Occipital lobe (tissue), 2 donors: ENCODE results near the gene ZNF621. TPM values are rescaled to one million over a fixed set of nuclear protein-coding genes. Genes with fewer than 3 reads are reported as not detected.
A peak's percentile ranks its signal among the peaks of the same experiment; 100 is the strongest.

Source experiments
- small RNA-seq: library from RNA; depleted of rRNA; stranded (forward); fragments of <200 nt; gene quantifications from one replicate; pipeline ENCODE3, GENCODE V24; 2014
- total RNA-seq: library from RNA; depleted of rRNA; stranded (reverse); fragments of >200 nt; gene quantifications from one replicate; pipeline ENCODE4 v1.2.3, GENCODE V29; 2014

The ZNF621 gene
- total RNA-seq, 1 donor from 2014 or later = 10.9 TPM

Small RNA genes lying within 50 kb of the gene (small RNA-seq; reads per million reads assigned to genes)
- 13.1 reads per million, percentile 92 among the genes with 10 or more reads in this experiment for gene RNU5B-2P

Other genes starting within 250 kb of the ZNF621 start
- gene EIF1B, start 215.3 kb upstream of the ZNF621 start, total RNA-seq = 55.4 TPM
- gene ENTPD3, start 137.8 kb upstream of the ZNF621 start, total RNA-seq = 1.6 TPM
- gene RPL14, start 67.6 kb upstream of the ZNF621 start, total RNA-seq = 165 TPM
- 5.9 TPM for gene ZNF619, start 47.8 kb upstream of the ZNF621 start, total RNA-seq
- gene ZNF620, start 18.9 kb upstream of the ZNF621 start, total RNA-seq = 13.6 TPM